Astrocyte of the spinal cord (primary cell): ENCODE measurements around the gene ZNF92.

Source experiments
- DNase-seq: peaks from one replicate; pipeline ENCODE4 v3.0.0; 2011; ENCODE audit warnings: low read depth, low spot score
- H3K4me3 ChIP-seq: 2 replicates; pipeline ENCODE4 v1.5.1; 2011; ENCODE audit warnings: low read depth, mild to moderate bottlenecking, low read length, moderate library complexity
- CTCF ChIP-seq: IDR thresholded peaks from 2 replicates; pipeline ENCODE4 v1.5.1; 2012; ENCODE audit warnings: low read depth, mild to moderate bottlenecking, low read length, inconsistent platforms
- in situ Hi-C: cut with HindIII; loops from 2 replicates; pipeline ENCODE4 v1.10.0; 2017; ENCODE audit warnings: low sequenced_read_pairs

The ZNF92 gene

GRCh38 chr7:65354263-65354662 is 19.4 kb upstream of the ZNF92 start:
- TF ChIP-seq CTCF, result no peak
- in situ Hi-C loops, result no loop called here
- H3K4me3 ChIP-seq, result no peak overlapping the region
- DNase-seq, result no peak

DNA sequence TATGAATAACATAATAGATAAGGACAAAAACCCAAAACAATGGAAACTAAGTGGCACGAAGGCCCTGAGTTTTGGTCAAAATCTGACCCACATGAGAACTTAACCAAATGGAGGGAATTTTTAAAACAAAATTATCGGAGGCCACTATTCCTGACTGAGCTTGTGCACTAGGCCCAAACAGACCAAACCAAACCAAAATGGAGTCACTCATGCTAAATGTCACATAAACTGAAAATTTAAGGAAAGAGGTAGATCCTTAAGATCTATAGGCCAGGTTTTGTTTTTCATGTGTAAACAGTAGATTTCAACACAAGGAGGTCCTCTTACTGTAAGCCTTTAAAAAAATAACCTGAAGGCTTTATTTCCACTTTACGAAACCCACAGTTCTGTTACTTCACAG is 3.8 kb upstream of the ZNF92 start:
- in situ Hi-C loops, result no loop called here
- H3K4me3 ChIP-seq, result no peak overlapping the region
- TF ChIP-seq CTCF, result no peak
- DNase-seq, result no peak

- in situ Hi-C loops, result no loop called here
Observed at GRCh38 chr7:65371468-65371867, 2.2 kb upstream of the ZNF92 start.

DNA sequence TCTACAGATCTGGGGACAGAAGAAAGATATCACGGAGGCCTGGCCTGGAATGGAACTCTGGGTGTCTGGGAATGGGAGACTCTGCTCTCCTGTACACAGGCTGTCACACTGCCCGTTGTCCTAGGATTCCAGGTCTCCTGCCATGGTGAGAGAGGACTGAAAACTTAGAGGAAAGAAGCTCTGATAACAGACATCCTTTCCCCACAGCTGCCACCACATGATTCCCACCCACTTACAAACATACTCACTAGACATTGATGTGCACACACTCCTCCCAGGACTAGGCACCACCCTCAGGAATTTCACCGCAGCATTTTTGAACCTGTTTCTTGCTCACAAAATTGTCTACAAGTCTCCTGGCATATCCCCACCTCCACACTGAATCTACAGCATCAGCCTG is 5.7 kb downstream of the ZNF92 start:
- in situ Hi-C loops, result no loop called here
- TF ChIP-seq CTCF, result no peak
- no peak for DNase-seq
- H3K4me3 ChIP-seq, result no peak overlapping the region

More at GRCh38 chr7:65371468-65371867, 2.2 kb upstream of the ZNF92 start:
- no peak overlapping the region for H3K4me3 ChIP-seq
- TF ChIP-seq CTCF, result no peak
- no peak for DNase-seq

DNA sequence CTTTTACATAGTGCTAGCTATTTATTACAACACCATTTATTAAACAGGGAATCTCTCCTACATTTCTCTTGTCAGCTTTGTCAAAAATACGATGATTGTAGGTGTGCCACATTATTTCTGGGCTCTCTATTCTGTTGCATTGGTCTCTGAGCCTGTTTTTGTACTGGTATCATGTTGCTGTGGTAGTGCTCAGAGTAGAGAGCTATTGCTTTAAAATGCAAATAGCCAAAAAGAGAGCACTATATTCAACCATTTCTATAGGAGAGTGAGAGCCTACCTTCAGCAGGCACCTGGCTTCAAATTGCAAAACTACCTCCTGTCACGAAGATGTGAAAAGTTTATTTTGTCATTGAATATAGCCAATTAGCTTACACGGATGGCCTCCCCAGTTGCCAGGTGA is 8.1 kb downstream of the ZNF92 start:
- DNase-seq, result no peak
- no peak overlapping the region for H3K4me3 ChIP-seq
- in situ Hi-C loops, result no loop called here
- TF ChIP-seq CTCF, result no peak

GRCh38 chr7:65382452-65382851 is 8.8 kb downstream of the ZNF92 start:
- in situ Hi-C loops, result no loop called here
- DNase-seq, result no peak
- no peak for TF ChIP-seq CTCF
- H3K4me3 ChIP-seq, result no peak overlapping the region

DNA sequence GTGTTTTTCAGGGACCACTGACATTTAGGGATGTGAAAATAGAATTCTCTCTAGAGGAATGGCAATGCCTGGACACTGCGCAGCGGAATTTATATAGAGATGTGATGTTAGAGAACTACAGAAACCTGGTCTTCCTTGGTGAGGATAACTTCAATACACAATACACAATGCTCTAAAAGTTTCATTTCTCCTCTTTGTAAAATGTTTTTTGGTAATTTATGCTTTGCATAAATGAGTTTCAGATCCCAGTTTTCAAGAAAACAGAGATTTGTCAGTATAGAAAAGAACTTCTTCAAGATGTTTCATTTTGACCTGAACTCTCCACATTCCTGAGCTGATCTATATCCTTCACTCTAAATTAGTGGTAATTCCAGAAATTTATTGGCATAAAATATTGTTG is 14.2 kb downstream of the ZNF92 start:
- TF ChIP-seq CTCF, result no peak
- in situ Hi-C loops, result no loop called here
- DNase-seq, result no peak
- no peak overlapping the region for H3K4me3 ChIP-seq
